Stimulated activated CD4-positive, alpha-beta T cell treated with anti-CD3 and anti-CD28 coated beads, Interleukin-15, amount 100 ng/mL, for 24 hours (primary cell): ENCODE results near the gene GCGR.

Experiments used
- DNase-seq: peaks from one replicate; pipeline ENCODE4 v3.0.0-alpha.2; 2020

The GCGR gene

DNA sequence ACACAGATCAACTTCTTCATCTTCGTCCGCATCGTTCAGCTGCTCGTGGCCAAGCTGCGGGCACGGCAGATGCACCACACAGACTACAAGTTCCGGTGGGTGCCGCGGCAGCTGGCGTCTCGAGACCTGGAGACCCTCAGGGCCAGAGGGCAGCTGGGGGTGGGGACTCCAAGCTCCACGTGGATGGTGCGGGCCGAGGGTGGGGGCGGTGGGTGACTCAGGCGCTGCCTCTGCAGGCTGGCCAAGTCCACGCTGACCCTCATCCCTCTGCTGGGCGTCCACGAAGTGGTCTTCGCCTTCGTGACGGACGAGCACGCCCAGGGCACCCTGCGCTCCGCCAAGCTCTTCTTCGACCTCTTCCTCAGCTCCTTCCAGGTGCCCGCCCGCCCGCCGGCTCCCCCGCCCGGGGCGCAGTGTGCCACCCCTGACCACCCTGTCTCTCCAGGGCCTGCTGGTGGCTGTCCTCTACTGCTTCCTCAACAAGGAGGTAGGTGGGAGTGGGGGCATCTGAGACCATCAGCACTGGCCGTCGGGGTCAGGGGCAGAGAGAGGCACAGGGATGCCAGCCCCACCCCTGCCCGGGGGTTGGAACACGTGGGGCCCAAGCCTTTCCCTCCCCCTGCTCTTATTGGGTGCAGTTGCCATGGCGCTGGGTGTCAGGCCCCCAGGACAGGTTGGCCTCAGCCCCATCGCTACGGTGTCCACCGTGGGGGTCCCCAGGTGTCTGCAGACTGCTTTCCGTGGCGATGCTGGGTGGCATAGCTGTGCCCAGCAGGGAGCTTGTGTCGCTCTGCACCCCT lies 8.8 kb downstream of the GCGR start:
- DNase-seq: no peak

DNA sequence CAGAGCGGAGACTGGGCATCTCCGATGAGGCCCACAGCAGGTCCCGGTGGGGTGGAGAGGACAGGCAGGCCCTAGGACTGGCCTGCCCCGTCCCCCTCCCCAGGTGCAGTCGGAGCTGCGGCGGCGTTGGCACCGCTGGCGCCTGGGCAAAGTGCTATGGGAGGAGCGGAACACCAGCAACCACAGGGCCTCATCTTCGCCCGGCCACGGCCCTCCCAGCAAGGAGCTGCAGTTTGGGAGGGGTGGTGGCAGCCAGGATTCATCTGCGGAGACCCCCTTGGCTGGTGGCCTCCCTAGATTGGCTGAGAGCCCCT lies 9.4 kb downstream of the GCGR start:
- DNase-seq: no peak

DNA sequence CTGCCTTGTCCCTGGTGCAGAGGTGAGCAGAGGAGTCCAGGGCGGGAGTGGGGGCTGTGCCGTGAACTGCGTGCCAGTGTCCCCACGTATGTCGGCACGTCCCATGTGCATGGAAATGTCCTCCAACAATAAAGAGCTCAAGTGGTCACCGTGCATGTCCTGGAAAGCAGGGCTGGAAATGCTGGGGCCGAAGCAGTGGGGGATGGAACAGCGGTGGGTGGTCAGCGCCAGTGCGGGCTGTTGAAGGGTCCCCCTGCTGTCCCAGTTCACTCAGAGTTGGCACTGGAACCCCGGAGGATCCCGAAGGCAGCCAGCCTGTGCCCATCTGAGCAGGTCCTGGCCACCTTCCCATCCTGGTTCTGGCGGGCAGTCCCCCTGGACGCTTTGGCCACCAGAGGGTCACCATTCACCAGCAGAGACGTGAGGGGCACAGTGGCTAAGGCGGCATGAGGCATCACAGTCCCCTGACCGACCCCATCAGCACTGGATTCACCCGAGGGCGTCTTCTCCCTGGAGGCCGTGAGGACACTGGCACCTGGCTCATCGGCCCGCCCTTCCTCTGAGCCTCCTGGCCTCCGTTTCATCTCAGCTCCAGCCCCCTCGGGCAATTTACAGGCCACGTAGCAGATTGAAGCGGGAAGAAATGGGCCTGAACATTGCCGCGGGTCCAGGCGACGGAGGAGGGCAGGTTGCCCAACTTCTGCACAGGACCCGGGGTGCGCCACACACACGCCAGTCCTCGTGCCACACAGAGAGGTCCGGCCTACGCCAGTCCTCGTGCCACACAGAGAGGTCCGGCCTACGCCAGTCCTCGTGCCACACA lies 10.1 kb downstream of the GCGR start:
- no peak for DNase-seq

DNA sequence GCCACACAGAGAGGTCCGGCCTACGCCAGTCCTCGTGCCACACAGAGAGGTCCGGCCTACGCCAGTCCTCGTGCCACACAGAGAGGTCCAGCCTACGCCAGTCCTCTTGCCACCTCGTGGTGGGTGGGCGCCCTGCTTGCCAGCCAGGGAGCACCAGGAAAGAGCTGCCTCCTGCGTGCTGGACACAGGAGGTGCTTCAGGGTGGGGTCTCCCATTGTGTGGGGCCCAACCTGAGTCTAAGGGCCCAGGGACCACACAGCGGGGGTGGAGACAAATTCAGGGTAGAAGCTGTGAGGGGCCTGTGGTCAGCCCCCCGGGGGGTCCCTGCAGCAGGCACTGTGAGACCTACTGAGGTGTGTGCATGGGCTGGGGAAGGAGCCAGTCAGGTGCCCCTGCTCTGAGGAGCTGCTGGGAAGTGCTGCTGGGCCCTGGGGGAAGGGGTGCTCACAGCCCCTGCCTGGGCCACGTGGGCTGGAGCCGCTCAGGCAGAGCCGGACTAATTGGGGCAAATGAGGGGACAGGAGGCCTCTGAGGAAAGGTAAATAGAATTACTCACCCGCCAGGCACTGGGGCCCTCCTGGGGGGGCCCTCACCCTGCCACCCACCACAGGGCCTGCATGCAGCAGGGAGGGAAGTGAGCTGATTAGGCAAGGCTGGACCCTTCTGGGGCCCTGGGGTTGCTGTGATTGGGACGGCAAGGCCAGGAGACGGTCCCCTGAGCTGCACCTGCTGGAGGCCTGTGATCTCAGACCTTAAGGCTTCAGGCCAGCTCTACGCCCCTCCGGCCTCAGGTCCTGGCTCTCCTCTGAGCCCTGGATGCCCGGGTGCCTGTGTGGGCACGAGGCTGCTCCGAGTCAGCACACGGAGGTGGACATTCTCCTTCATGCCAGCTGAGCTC lies 11.0 kb downstream of the GCGR start:
- no peak for DNase-seq

DNA sequence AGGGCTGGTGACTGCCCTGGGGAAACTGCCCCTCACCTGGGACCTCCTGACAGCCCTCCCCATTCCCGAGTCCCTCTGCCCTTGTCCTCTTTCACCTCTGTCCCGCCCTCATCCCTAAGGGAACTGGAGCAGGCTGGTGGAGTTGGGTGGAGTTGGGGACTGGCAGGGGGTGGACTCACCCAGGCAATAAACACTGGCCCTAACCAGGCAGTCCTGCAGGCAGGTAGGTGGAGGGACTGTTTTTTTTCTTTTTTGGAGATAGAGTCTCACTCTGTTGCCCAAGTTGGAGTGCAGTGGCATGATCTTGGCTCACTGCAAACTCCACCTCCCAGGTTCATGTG lies 11.7 kb downstream of the GCGR start:
- DNase-seq: no peak

DNA sequence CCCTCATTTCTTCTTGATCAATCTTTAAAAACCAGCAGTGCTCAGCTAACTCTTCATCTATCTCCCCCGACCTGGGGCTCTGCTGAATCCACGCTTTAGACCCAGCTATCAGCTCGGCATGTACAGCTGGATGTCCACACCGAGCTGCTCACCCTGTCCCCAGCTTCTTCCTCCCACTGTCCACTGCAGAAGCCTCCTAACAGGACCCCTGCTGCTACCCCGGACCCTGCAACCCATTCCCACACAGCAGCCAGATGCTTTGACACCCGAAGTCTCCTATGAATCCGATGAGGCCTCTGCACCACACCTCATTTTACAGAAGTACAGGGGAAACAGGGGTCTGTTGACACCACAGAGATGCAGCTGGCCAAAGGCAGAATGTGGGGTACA lies 13.8 kb downstream of the GCGR start:
- no peak for DNase-seq

DNA sequence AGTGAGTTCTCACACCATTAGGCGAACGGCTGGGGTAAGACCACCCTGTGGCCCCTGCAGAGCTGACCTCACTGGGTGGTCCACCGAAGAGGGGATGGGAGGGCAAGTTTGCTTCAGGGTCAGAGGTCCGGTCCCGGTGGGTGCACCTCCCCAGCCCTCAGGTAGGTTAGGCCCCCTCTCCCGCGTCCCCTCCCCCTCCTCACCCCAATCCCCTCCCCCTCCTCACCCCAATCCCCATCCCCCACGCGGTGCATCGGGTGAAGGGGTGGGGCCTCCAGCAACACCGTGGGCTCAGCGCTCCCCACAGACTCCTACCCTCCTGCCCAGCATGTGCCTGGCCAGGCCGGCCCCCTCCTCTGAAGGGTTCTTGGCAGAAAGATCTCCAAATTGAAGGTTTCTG lies 15.8 kb downstream of the GCGR start:
- no peak for DNase-seq

DNA sequence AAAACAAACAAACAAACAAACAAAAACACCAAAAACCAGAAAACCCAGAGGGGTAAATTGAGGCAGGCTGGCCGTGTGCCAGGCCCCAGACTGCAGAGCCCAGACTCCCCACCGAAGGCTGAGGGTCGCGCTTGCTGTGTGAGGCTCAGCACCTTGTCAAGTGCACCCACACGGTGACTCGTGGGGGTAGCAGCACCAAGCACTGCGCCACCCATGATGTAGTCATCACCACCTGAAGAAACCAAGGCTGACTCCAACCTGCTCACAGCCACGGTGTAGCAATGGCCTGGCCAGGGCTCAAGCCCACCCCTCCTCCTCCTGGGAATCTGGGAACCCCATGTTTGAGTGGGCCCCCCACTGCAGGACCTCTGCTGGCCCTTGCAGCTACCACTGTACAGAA lies 17.2 kb downstream of the GCGR start:
- no peak for DNase-seq

DNA sequence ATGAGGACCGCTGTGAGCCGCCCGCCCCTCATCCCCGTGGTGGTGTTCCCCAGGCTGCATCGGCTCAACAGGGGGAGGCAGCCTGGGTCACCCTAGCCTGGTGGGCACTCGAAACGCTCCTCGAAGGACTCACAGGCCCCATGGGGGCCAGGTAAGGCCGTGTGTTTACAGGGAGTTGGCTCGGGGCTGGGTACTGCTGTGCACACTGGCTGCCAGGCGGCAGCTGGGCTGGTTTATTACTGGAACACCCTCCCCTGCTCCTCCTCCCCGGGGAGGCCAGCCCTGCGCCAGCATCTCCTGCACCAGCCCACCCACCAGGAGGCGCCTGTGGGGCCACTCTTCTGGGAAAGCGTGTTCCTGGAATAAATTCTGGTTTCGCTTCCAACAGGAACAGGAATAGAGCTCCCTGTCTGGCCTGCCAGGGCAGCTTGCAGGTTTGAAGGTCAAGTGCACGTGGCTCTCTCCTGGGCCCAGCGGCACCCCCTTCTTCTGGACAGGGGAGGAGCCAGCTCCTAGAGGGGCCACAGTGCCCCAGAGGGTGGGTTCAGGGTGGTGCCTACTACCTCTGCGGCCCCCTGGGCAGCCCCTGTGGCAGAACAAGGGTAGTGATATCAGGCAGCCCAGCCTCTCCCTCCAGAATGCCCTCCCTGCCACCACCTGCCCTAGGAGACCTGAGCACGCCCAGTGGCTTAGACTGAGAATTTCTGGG lies 17.8 kb downstream of the GCGR start:
- DNase-seq: peak; percentile 39

DNA sequence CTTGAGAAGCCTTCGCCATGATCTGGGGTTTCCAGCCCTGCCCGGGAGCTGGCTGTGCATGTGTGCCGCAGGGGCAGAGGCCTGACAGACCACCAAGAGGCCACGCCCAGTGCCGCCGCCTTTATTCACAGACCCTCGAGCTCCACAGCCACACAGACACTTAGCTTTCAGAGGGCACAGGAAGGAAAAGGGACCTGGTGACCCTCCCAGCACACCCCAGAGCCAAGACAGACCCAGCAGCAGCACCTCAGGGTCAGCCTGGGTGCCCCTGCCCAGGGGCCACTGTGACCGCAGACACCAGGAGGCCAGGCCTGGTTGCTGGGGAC lies 18.3 kb downstream of the GCGR start:
- DNase-seq: no peak

DNA sequence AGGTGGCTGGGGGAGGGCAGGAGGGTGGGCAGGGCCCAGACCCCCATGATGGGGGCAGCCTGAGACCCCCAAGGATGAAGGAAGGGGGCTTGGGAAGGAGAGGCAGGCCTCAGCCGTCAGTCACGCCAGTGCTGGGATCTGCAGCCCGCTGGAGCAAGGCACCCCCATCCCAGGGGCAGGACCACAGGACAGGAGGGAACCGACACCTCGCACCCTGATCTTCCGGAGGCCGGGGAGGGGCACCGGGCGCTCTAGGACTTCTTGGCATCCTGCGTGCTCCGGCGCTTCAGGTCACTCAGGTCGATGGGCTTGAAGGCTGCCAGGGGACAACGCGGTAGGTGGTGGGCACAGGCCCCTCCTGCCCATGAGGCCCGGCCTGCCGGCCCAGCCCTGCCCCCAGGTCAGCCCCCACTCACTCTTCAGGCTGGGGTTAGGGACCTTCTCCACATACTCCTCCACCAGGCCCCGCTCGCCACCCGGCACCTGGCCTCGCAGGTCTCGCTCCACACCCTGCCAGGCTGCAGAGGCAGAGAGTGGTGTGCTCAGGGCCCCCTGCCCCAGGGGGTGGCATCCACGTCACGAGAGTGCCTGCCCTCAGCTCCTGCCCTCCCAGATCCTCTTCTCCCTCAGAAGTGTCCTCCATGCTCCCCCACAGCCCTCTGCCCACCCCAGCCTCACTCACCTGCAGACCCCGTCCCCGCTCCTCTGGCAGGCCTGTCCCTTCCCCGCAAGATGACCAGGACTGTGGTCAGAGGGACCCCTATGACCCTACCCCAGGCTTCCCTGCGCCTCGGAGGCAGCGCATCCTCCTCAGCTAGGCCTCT lies 19.3 kb downstream of the GCGR start:
- DNase-seq: no peak

DNA sequence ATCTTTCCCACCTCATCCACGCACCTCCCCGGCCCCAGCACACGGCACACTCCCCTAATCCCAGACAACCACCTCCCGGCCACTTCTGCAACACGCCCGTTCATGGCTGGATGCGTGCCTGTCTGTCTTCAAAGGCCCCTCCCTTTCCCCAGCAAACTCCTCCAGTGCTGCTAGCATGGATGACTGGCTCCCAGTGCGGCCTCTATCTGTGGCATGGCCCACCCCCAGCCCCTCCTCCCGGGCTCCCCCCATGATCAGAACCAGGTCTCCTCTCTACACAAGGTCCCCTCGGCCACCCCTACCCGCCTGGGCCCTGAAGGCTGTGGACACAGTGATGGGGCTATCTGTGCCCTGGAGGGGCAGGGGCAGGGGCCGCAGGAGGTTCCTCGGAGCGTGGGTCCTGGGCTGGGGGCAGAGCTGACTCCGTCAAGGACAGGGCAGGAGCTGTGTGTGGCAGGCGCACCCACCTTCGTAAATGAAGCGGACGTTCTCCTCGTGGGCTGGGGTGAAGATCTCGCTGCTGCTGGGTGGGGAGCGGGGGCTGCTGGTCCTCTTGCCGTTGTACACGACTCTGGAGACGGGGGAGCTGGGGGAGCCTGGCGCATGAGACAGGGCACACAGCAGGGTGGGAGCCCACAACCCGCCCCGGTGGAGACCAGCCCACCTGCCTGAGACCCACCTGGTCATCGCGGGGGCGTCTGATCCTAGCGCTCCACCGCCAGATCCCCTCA lies 20.0 kb downstream of the GCGR start:
- no peak for DNase-seq

DNA sequence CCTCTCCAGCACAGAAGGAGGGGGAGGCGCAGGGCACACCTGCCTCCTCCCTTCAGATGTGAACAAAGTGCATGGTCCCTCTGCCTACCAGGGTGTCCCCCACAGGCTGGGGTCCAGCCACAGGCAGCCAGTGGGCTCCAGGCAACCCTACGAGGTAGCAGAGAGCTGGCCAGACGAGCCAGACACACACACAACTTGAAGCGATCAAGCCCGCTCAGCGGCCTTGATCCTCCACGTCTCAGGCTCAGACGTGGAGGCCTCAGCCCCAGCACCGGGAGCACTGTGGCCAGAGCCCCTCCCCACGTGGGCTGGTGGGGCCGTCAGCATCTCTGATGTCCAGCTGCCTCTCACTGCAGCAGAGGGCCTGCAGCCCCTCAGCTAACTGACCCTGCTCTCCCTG lies 20.6 kb downstream of the GCGR start:
- DNase-seq: no peak

DNA sequence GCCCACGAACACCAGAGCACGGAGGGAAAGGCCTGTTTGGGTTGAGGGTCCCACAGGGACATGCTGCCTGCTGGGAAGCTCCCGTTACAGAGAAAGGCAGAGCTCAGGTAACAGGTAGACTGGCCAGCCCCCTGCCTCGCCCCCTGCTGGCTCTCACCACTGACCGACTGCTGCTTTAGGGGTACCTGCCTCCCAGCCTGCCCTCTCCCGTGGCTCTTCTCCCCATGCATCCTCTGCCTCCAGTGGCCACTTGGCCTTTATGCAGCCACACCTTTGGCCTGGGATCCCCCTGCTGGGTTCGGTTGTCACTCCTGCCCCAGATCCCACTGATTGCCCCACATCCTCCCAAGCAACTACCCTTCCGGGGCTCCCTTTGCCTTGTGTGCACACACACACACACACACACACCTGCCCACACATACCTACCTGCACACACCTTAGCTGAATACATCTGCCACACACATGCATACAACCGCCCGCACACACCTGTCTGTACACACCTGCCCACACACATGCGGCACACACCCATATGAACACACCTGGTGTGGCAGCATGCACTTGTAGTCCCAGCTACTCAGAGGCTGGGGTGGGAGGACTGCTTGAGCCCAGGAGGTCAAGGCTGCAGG lies 22.0 kb downstream of the GCGR start:
- no peak for DNase-seq

DNA sequence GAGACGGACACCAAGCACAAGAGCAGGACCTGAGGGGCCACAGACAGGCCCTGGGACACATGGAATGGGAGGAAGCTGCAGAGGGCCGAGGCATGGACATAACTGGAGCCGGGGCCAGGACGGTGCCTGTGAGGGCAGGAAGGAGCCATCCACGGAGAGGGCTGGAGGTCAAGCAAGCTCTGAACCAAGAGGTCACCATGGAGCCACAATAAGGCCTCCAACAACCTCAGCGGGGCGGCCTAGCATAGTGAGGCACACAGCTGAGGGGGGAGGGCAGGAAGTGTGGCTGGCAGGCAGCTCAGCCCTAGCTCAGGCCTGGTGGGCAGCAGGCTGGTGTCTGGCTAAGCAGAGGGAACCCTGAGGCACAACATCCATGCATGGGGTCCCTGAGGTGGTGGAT lies 24.7 kb downstream of the GCGR start:
- DNase-seq: no peak

DNA sequence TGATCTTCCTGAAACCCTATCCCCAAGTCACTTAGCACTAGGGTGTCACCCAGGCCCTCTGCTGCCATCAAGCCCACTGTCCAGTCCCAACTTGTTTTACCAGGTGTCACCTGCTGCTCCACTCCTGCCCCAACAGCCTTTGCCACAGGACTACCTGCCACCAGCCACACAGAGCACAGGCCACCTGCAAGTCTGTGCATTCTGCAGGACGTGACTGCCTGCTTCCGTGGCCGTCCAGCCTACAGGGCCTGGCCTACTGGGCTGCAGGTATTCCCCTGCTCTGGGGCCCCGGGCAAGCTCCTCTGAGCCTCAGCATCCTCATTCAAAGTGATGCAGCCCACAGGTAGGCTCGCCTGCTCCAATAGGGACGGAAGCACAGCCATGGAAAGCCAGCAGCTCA lies 25.9 kb downstream of the GCGR start:
- no peak for DNase-seq

DNA sequence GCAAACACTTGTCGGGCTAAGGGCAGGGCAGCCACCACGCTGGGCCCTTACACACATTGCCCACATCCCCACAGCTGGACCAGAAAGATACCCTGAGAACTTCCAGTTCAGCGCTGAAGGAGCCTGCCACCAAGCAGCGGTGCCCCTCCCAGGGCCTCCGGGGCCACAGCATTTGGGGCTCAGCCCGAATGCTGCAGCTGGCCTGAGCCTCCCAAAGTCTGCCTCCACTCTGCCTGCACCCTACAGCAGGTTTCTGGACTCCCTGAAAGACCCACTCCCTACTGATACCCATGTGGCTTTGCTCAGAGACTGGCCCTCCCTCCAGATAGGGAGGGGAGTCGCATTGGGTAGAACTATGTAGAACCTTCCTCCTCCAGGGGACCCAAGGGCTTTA lies 27.6 kb downstream of the GCGR start:
- peak; percentile 23 for DNase-seq

DNA sequence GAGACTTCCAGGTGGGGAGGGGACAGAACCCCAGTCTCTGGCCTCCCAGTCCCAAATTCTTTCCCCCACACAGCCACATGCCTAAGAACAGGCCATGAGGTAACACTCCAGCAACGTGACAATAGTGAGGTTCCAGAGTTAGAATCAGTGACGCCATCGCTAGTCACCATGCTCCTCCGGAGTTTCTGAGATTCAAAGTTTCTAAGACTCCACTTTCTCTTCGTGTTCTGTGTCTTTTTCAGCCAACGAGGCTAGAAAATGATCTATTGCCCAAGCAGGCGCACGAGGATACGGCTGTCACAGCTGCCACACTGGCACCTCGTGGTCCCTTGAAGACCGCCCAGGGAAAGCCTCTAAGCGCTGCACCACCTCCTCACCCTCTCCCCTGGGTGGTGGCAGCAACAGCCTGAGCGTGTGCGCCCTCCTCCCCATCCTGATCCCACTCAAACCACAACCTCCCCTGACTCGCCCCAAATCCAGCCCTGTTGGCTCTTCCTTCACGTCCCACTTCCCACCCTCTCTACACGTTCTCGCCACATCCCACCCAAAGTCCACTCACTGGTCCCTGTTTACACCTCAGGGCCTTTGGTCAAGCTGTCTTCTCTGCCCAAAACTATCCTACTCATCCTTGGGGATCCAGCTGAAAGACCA lies 28.1 kb downstream of the GCGR start:
- DNase-seq: peak; percentile 61

DNA sequence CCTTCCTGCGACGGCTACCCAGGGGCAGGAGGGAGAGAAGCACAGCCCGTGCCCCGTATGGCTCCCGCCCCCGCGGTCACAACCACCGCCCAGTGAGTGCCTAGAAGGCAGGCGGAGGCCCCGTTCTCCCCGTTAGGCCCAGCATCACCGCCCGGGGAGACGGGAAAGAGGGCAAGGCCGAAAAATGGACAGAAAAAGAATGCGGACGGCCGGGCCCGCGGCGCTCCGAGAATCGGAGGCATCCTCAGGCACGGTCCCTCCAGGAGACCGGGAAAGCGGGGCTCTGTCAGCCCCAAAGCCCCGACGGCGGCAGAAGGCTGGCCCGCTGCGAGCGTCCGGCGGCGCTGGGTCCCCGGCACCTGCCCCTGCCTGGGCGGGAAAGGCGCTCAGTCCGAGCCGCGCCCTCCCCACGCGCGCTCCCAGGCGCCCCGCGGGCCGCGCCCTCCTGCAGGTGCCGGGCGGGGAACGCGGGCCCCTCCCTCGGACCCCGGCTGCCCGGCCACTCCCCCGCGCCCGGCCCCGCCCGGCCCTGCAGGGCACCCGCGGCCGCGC lies 28.7 kb downstream of the GCGR start:
- DNase-seq: peak; percentile 67
